ENCODE measurements around the gene RFX5.

Gene RFX5

DNA sequence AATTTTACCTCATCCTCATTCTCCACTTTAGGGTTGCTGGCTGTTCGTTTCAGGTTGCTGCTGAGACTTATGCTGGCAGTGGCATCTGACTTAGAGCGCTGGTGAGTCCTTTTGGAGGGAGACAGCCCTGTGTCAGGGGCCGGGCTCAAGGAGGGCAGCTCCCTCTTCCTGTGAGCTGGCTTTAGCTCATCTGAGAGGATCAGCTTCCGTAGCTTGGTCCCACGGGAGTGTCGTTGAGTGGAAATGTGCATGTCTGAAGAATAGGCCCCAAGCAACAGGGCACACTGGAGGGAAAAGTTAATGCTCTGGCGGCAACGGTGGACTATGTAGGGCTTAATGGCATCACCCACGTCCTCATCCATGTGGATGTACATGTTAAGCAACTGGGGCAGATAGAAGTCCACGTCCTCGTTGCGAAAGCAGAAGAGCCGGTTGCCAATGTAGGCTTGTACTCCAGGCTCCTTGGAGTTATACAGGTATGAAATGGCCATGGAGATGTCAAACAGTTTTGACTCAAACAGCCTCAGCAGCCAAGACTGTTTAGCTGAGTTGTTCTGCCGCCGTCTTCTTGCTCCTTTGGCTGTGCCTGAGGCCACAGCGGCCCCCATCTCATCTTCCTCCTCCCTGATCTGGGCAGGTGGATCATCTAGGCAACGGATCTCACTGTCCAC lies 31.4 kb downstream of the RFX5 start:
- no peak for DNase-seq (ENCODE audit: low spot score)
- Histone ChIP-seq H3K27ac (no peak overlapping the region), H3K4me3 (no peak overlapping the region)
- TF ChIP-seq, protein P1, sequence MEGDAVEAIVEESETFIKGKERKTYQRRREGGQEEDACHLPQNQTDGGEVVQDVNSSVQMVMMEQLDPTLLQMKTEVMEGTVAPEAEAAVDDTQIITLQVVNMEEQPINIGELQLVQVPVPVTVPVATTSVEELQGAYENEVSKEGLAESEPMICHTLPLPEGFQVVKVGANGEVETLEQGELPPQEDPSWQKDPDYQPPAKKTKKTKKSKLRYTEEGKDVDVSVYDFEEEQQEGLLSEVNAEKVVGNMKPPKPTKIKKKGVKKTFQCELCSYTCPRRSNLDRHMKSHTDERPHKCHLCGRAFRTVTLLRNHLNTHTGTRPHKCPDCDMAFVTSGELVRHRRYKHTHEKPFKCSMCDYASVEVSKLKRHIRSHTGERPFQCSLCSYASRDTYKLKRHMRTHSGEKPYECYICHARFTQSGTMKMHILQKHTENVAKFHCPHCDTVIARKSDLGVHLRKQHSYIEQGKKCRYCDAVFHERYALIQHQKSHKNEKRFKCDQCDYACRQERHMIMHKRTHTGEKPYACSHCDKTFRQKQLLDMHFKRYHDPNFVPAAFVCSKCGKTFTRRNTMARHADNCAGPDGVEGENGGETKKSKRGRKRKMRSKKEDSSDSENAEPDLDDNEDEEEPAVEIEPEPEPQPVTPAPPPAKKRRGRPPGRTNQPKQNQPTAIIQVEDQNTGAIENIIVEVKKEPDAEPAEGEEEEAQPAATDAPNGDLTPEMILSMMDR (IDR thresholded peaks at IDR 0.05): no peak

DNA sequence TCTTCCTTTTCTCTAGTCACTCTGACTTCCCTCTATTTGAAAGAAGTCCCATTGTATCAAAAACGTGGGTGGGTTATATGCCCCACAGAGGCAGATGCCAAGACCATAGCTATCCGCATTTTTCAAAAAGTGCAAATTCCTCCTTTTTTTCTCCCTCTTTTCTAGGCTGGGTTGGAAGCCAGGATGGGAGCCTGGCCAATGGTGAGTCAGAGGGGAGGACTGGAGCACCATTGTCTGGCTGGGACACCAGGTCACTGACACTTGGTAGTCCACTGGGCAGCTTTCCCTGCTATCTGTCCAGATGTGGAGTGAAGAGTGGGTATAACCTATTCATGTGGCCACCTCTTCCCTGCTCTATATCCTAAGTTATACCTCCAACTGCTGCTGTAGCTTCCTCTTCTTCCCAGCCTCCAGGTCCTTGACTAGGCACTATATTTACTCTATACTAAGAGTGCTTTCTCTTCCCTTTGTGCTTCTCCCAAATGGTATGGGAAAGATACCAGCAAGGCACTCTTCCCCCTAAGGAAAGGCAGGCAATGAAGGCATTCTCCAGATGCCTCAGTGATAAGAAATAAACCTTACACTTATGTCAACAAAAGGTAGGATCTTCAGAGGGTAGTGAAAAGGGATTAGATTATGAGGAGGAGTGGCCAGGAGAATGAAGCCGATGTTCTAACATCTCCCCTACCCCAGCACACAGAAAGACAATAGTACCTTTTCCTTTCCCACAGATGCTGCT lies 32.7 kb downstream of the RFX5 start:
- TF ChIP-seq, protein P1 (IDR thresholded peaks at IDR 0.05): no peak
- peak; percentile 85 for DNase-seq (ENCODE audit: low spot score)
- Histone ChIP-seq H3K27ac (peak overlapping the region; percentile 8 to 88), H3K4me3 (peak overlapping the region; percentile 10)

GRCh38 chr1:151313501-151313900 lies 33.6 kb downstream of the RFX5 start:
- H3K4me3 ChIP-seq: peak overlapping the region; percentile 10
- H3K27ac ChIP-seq: peak overlapping the region; percentile 8 to 88
- TF ChIP-seq, protein P1 (IDR thresholded peaks at IDR 0.05): no peak
- no peak for DNase-seq (ENCODE audit: low spot score)

- no peak overlapping the region for H3K4me3 ChIP-seq
- no peak for DNase-seq (ENCODE audit: low spot score)
- TF ChIP-seq, protein P1 (IDR thresholded peaks at IDR 0.05): no peak
- peak overlapping the region; percentile 85 to 88 for H3K27ac ChIP-seq
Observed at GRCh38 chr1:151312826-151313225, 34.2 kb downstream of the RFX5 start.

- TF ChIP-seq, protein P1 (IDR thresholded peaks at IDR 0.05): no peak
- DNase-seq (ENCODE audit: low spot score): no peak
- peak overlapping the region; percentile 38 for H3K4me3 ChIP-seq
- H3K27ac ChIP-seq: peak overlapping the region; percentile 85 to 88
Observed at GRCh38 chr1:151312411-151312810, 34.6 kb downstream of the RFX5 start.

- Histone ChIP-seq H3K27ac (peak overlapping the region; percentile 85 to 88), H3K4me3 (peak overlapping the region; percentile 38)
- TF ChIP-seq, protein P1 (IDR thresholded peaks at IDR 0.05): no peak
- DNase-seq (ENCODE audit: low spot score): peak; percentile 94
Observed at GRCh38 chr1:151311589-151312331, 35.3 kb downstream of the RFX5 start.

Measured in coronary artery (tissue), 2 donors.